ENCODE data around the gene NBAS. TPM values are rescaled to one million over a fixed set of nuclear protein-coding genes. Genes with fewer than 3 reads are reported as not detected.

Gene NBAS
- total and polyA plus RNA-seq, 2 donors (not counting 3 experiments of a cell fraction or from before 2014, with no cell fraction given), result 29.4 to 43.0 TPM

GRCh38 chr2:15507061-15507460 lies 54.1 kb downstream of the NBAS start:
- intact Hi-C loops (cut with micrococcal nuclease) (no loop called here), dilution Hi-C loops (cut with MboI; ENCODE audit: extremely low pct_ligation_motif_present, low sequenced_read_pairs) (no loop called here)
- no peak overlapping the region for H3K4me3 ChIP-seq (replicated peaks in 1 of 3; ENCODE audit: insufficient read depth in 1 of 3, low read depth in 1 of 3, low read length in 3 of 3)
- no peak for FAIRE-seq
- no peaks in the 10 kb centered on the region for H3K9me3 ChIP-seq (replicated peaks; ENCODE audit: control insufficient read depth, insufficient read depth, low read length)
- peaks cover 2% of the 10 kb centered on the region for H3K4me1 ChIP-seq (ENCODE audit: control insufficient read depth, extremely low read depth, insufficient read depth, low read length)
- DNase-seq (ENCODE audit: low read depth, low spot score), result peak; percentile 5
- H3K4me2 ChIP-seq (ENCODE audit: insufficient read depth, low read length), result no peak overlapping the region
- ChIA-PET POLR2A (no interaction called here), CTCF (interaction anchor here (1.3 to 1.4 kb wide), 2 partner anchors 10 to 70 kb away, joined by 3 to 4 read pairs; no protein-coding TSS in a partner anchor)
- peaks cover 2% of the 10 kb centered on the region for H3K9me1 ChIP-seq (replicated peaks; ENCODE audit: control insufficient read depth, extremely low read depth, insufficient read depth, low read length)
- no peak overlapping the region for H3K9ac ChIP-seq (replicated peaks; ENCODE audit: extremely low read depth, insufficient read depth, low read length)
- H4K20me1 ChIP-seq (replicated peaks; ENCODE audit: control insufficient read depth, extremely low read depth, insufficient read depth, low read length), result no peaks in the 10 kb centered on the region
- no TSS peak for BruUV-seq (replicated peaks)
- H3K27me3 ChIP-seq (ENCODE audit: control insufficient read depth in 2 of 2, insufficient read depth in 2 of 2, low read length in 2 of 2), result no peaks in the 10 kb centered on the region
- no peak overlapping the region for H3K27ac ChIP-seq (ENCODE audit: insufficient read depth, low read depth, low read length)
- TF ChIP-seq FOS (IDR thresholded peaks at IDR 0.05; ENCODE audit: borderline replicate concordance, insufficient read depth, low read length), result no peak
- TF ChIP-seq MYC (IDR thresholded peaks at IDR 0.05; ENCODE audit: low read depth, low read length), result no peak
- no peak for TF ChIP-seq CTCF (IDR thresholded peaks at IDR 0.05; ENCODE audit: extremely low read depth in 1 of 2, insufficient read depth in 1 of 2, low read depth in 1 of 2, low read length in 2 of 2)
- no peak for TF ChIP-seq JUN (IDR thresholded peaks at IDR 0.05; ENCODE audit: borderline replicate concordance, insufficient read depth, insufficient read length, low read depth)
- no peak for TF ChIP-seq GATA2 (IDR thresholded peaks at IDR 0.05; ENCODE audit: insufficient read depth, insufficient read length, low read depth, low read length)
- no peak for TF ChIP-seq POLR2AphosphoS5 (IDR thresholded peaks at IDR 0.05; ENCODE audit: insufficient read depth, low read depth, low read length)
- TF ChIP-seq EZH2 (IDR thresholded peaks at IDR 0.05; ENCODE audit: borderline replicate concordance, low read depth, low read length, severe bottlenecking), result no peak
- no peak for TF ChIP-seq MAX (IDR thresholded peaks at IDR 0.05; ENCODE audit: insufficient read depth, insufficient read length)
- TF ChIP-seq POLR2A (IDR thresholded peaks at IDR 0.05; ENCODE audit: low read depth, low read length), result no peak
- no peak overlapping the region for H2AFZ ChIP-seq (ENCODE audit: low read depth, low read length)
- H3K79me2 ChIP-seq (ENCODE audit: control insufficient read depth, insufficient read depth, low read length), result no peaks in the 10 kb centered on the region
- peaks cover 0 to 5% of the 10 kb centered on the region in 2 experiments for H3K36me3 ChIP-seq (ENCODE audit: control insufficient read depth in 2 of 2, extremely low read depth in 1 of 2, insufficient read depth in 2 of 2, low read length in 2 of 2)

Measured in endothelial cell of umbilical vein (primary cell).